Transverse colon (tissue), 4 donors: ENCODE results near the gene DCTN2. TPM values are rescaled to one million over a fixed set of nuclear protein-coding genes. Genes with fewer than 3 reads are reported as not detected.
"Not testable (repeated sequence)": the region's sequence is repeated elsewhere in the genome, so short reads cannot be mapped to it uniquely, and the experiment has no call there.

Source experiments
- DNase-seq: peaks from one replicate; pipeline ENCODE4 v3.0.0-alpha.2; 2019
- H3K27ac ChIP-seq, 4 donors: fragments of 200-600 bp; sonication (generic); 2 replicates each; pipeline ENCODE4 v1.5.1; 2016 to 2018; ENCODE audit warnings: inconsistent platforms in 4 of 4
- H3K27me3 ChIP-seq: fragments of 200-600 bp; sonication (generic); 2 replicates; pipeline ENCODE4 v1.5.1; 2017; ENCODE audit warnings: inconsistent platforms
- H3K36me3 ChIP-seq, 4 donors: fragments of 200-600 bp; sonication (generic); 2 replicates each; pipeline ENCODE4 v1.5.1; 2017 to 2019; ENCODE audit warnings: inconsistent platforms in 4 of 4
- H3K4me1 ChIP-seq, 4 donors: fragments of 200-600 bp; sonication (generic); 2 replicates each; pipeline ENCODE4 v1.5.1; 2017 to 2020; ENCODE audit warnings: inconsistent platforms in 4 of 4
- H3K4me3 ChIP-seq, 4 donors: fragments of 200-600 bp; sonication (generic); 1 replicate in 1 of 4; 2 replicates in 3 of 4; pipeline versions ENCODE4 v1.5.1 to v1.6.1; 2017 to 2019; ENCODE audit warnings: inconsistent platforms in 4 of 4
- H3K9me3 ChIP-seq, 2 donors: fragments of 200-600 bp; sonication (generic); 2 replicates each; pipeline ENCODE4 v1.5.1; 2017 to 2019; ENCODE audit warnings: inconsistent platforms in 2 of 2
- CTCF ChIP-seq, 5 experiments: fragments of 200-600 bp in 3 of 5; fragments of 450-650 bp in 2 of 5; sonication (generic) in 3 of 5; IDR thresholded peaks; 1 replicate in 2 of 5; 2 replicates in 3 of 5; pipeline ENCODE4 v1.5.1; 2016 to 2017; ENCODE audit warnings: antibody characterized with exemption in 5 of 5, inconsistent platforms in 3 of 5, mild to moderate bottlenecking in 2 of 5, moderate library complexity in 1 of 5
- EP300 ChIP-seq: sonication (generic); formaldehyde crosslinking; IDR thresholded peaks from one replicate; pipeline ENCODE4 v1.6.1; 2017; ENCODE audit warnings: antibody characterized with exemption, low read depth
- POLR2A ChIP-seq: fragments of 450-650 bp; IDR thresholded peaks from one replicate; pipeline ENCODE4 v1.6.1; 2016; ENCODE audit warnings: antibody characterized with exemption, mild to moderate bottlenecking, moderate library complexity
- POLR2AphosphoS5 ChIP-seq, 3 donors: sonication (generic); formaldehyde crosslinking; IDR thresholded peaks; one replicate each; pipeline ENCODE4 v1.6.1; 2016; ENCODE audit warnings: antibody characterized with exemption in 3 of 3
- whole genome bisulfite sequencing, 2 donors: methylation state at CpG; one replicate each; pipeline ENCODE4 v1.1.5; 2018; ENCODE audit warnings: low coverage in 1 of 2; 5-methylcytosine and 5-hydroxymethylcytosine counted together
- in situ Hi-C, 4 donors: fragments of 200-750 bp; cut with MboI; loops; one replicate each; pipeline versions ENCODE4 v1.15.0 to v1.15.1; 2017; ENCODE audit warnings: low sequenced_read_pairs in 3 of 4, low pct_ligation_motif_present in 1 of 4, low pct_unique_long_range_greater_than_20kb in 1 of 4
- intact Hi-C: fragments of 100-400 bp; cut with DNase I; formaldehyde crosslinking; loops from one replicate; pipeline ENCODE4 v1.15.1; 2023; ENCODE audit warnings: low total_unique reads
- total RNA-seq, 4 donors: library from RNA; depleted of rRNA; stranded (reverse); fragments of >200 nt; gene quantifications; one replicate each; pipeline ENCODE4 v1.1.0, GENCODE V29; 2016

Gene DCTN2
- total RNA-seq, 4 donors from 2014 or later: 154 to 344 (median 175) TPM

- Histone ChIP-seq H3K27me3 (no peaks in the 10 kb centered on the region), H3K27ac (no peak overlapping the region), H3K36me3 (peaks cover 0 to 31% (median 13%) of the 10 kb centered on the region in 4 donors), H3K4me3 (no peak overlapping the region), H3K9me3 (no peaks in the 10 kb centered on the region), H3K4me1 (no peaks in the 10 kb centered on the region)
- DNase-seq: no peak
- in situ Hi-C loops (no loop called here), intact Hi-C loops (no loop called here)
- WGBS, 2 donors: 90 to 91% methylated on average over 9 to 12 of the region's 12 CpGs
- TF ChIP-seq POLR2A (no peak), CTCF (IDR thresholded peaks at IDR 0.05) (no peak), EP300 (no peak), POLR2AphosphoS5 (IDR thresholded peaks at IDR 0.05) (no peak)
These were observed 49.5 kb downstream of the DCTN2 start for GRCh38 chr12:57497223-57498131.

GRCh38 chr12:57496822-57497221 is 50.2 kb downstream of the DCTN2 start:
- H3K36me3 ChIP-seq: peaks cover 0 to 29% (median 11%) of the 10 kb centered on the region in 4 donors
- TF ChIP-seq POLR2AphosphoS5 (IDR thresholded peaks at IDR 0.05): no peak
- no peak for TF ChIP-seq EP300
- no peak for TF ChIP-seq POLR2A
- no peak for TF ChIP-seq CTCF (IDR thresholded peaks at IDR 0.05)
- H3K4me1 ChIP-seq: no peaks in the 10 kb centered on the region
- no peaks in the 10 kb centered on the region for H3K27me3 ChIP-seq
- intact Hi-C loops (no loop called here), in situ Hi-C loops (no loop called here)
- H3K4me3 ChIP-seq: no peak overlapping the region
- H3K27ac ChIP-seq: no peak overlapping the region
- H3K9me3 ChIP-seq: no peaks in the 10 kb centered on the region
- DNase-seq: no peak

- H3K4me1 ChIP-seq, intact Hi-C loops, H3K9me3 ChIP-seq, H3K27ac ChIP-seq, H3K4me3 ChIP-seq, H3K27me3 ChIP-seq, DNase-seq, in situ Hi-C loops: not testable (repeated sequence)
- H3K36me3 ChIP-seq: peaks cover 0 to 27% (median 11%) of the 10 kb centered on the region in 4 donors
- 91% methylated on average over 37 of the region's 48 CpGs; no CpG with 5 or more reads in 1 of the 2 donors for WGBS, 2 donors
These were observed 51.8 kb downstream of the DCTN2 start for GRCh38 chr12:57495051-57495701.

GRCh38 chr12:57491393-57492280 is 55.4 kb downstream of the DCTN2 start:
- DNase-seq: no peak
- H3K27me3 ChIP-seq: no peaks in the 10 kb centered on the region
- H3K4me3 ChIP-seq: no peak overlapping the region
- H3K4me1 ChIP-seq: peaks cover 8 to 16% (median 14%) of the 10 kb centered on the region in 4 donors
- in situ Hi-C loops: no loop called here
- 76 to 90% methylated on average over 5 to 15 of the region's 15 CpGs for WGBS, 2 donors
- intact Hi-C loops: no loop called here
- no peaks in the 10 kb centered on the region for H3K9me3 ChIP-seq
- H3K27ac ChIP-seq: no peak overlapping the region
- TF ChIP-seq POLR2A (no peak), EP300 (no peak), CTCF (IDR thresholded peaks at IDR 0.05) (no peak), POLR2AphosphoS5 (IDR thresholded peaks at IDR 0.05) (no peak)
- peaks cover 0 to 21% (median 8%) of the 10 kb centered on the region in 4 donors for H3K36me3 ChIP-seq
